C4-2B (cell line): ENCODE measurements around the gene WDR11.

Source experiments
- CTCF ChIP-seq: fragments of 450-650 bp; conservative IDR thresholded peaks from 2 replicates; pipeline ENCODE4 v1.5.1; 2017; ENCODE audit warnings: mild to moderate bottlenecking
- ZFX ChIP-seq: fragments of 450-650 bp; IDR thresholded peaks from 2 replicates; pipeline ENCODE4 v1.6.1; 2017

- TF ChIP-seq CTCF (peak; percentile 23), ZFX (no peak)
Measured at GRCh38 chr10:120805014-120805812, 45.9 kb upstream of the WDR11 start.
